GM18909 (cell line): ENCODE results near the gene OR5AU1.
A peak's percentile ranks its signal among the peaks of the same experiment; 100 is the strongest.

Experiments used
- ATAC-seq: cut with Tn5 transposase; IDR thresholded peaks from one replicate; pipeline ENCODE4 v1.9.1; 2021; ENCODE audit warnings: mild to moderate bottlenecking; ENCODE audit not compliant: unreplicated experiment, poor library complexity

Gene OR5AU1

DNA sequence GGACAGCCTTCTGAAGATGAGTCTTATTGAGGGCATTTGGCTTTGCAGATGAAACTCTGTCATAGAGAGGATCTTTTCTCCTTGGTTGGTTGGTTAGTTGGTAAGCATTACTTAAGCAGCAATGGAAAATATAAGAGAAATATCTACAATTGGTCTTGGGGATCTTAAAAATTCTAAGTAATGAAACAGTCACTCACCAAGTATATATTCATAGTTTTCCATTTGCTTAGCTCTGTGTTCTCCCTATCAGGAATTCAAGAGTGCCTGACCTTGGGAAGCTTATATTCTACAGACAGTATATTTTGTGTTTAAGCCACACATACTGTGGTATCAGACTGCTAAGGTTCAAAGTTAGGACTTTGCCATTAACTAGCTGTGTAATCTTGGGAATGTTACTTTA is at the start of gene OR5AU1:
TSS of gene OR5AU1 (minus strand) at position 101 of the 400 bp plus-strand sequence. CDS start 191 bp downstream, outside the sequence.
- no peak for ATAC-seq

- no peak for ATAC-seq
Measured at GRCh38 chr14:21205026-21205677, 49.3 kb upstream of the OR5AU1 start.

DNA sequence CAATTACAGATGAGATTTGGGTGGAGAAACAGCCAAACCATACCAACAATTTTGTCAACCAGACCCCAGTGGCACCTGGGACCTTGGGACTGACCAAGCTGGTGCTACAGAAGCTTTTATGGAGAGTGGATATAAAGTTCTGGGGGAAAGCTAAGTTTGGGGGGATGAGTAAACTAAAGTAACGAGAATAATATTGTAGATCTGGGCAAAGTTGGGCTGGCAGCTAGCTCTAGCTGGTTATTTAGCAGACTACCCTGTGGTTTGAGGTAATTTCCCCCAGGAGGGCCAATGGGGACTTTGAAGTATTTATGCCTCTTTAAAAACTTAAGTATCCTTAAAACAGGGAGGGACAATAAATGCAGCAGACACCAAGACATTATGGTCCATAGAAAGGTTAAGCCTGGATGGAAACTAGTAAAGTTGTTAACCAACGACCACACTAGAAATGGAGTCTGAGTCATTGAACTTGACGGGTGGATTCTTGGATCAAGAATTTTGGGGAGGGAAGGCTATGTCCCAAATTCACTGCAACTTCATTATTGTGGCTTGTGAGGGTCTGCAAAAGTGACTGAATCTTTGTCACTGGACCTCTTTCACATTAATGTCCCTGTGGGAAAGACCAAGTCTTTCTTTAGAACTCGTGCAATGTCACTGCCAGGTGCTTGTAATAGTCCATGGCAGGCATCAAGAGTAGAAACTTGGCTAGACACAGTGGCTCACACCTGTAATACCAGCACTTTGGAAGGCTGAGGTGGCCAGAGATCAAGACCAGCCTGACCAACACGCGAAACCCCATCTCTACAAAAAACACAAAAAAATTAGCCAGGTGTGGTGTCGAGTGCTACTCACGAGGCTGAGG is 48.5 kb upstream of the OR5AU1 start:
- no peak for ATAC-seq

- ATAC-seq = no peak
Measured at GRCh38 chr14:21203470-21204166, 47.8 kb upstream of the OR5AU1 start.

DNA sequence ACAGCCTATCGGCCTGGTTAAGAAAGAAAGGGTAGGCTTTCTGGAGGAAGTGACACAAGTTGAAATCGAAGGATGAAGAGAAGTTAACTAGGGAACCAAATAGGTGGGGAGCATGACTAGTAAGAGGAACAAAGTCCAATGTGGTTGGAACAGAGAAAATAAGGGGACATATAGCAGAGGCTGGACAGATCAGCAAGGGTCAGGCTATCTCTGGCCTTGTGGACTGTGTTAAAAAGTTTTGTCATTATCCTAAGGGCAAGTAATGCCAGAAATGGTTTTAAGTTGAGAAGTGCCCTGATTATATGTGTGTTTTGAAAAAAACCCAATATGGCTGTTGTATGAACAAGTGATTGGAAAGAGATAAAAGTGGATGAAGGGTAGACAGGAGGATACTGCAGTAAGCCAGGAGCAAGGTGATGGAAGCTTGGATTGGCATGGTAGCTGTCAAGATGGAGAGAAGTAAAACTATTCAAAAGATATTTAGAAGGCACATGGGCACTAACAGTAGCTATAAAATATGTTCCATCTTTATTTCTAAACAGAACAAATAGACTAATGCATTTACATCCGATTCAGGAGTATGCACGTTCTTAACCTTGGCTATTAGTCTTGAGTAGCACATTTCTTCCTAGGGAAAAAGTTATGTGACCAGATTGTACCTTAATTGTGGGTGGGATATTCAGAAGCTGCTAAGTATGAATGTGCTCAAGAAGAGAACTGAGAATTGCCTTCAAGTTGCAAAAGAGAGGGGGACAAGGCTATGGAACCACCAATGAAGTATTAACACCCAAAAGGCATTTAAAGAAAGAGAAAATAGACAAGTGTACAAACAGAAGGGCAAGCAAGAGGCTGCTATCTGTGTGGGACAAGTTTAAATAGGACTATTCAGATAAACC is 46.8 kb upstream of the OR5AU1 start:
- no peak for ATAC-seq

- ATAC-seq = no peak
Measured at GRCh38 chr14:21201732-21202462, 46.0 kb upstream of the OR5AU1 start.

DNA sequence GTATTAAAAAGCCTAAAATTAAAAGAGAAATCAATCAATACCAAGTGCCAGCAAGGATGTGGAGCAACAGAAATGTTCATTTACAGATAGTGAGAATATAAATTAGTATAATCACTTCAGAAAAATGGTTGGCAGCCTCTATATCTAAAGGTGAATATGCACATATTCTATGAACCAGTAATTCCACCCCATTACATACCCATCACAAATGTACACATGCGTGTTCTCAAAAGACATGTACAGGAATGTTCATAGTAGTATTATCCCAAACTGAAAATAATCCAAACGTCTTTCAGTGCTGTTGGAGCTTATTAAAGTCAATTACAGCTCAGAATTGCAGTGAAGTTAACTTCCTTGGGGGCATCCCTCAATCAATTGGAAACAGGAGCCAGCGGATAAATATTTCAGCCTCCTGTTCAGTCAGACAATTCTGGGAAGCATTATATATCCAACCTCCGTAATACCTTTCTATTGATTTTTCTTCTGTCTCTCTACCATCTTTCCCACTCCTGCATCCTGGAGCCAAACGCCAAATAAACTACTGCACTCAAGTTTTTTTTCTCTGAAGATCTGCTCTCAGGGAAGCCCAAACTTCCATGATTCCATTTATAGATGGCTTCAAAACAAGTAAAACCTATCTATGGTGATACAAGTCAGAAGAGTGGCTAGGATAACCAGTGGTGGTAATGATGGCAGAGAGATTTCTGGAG is 45.0 kb upstream of the OR5AU1 start:
- ATAC-seq = no peak

DNA sequence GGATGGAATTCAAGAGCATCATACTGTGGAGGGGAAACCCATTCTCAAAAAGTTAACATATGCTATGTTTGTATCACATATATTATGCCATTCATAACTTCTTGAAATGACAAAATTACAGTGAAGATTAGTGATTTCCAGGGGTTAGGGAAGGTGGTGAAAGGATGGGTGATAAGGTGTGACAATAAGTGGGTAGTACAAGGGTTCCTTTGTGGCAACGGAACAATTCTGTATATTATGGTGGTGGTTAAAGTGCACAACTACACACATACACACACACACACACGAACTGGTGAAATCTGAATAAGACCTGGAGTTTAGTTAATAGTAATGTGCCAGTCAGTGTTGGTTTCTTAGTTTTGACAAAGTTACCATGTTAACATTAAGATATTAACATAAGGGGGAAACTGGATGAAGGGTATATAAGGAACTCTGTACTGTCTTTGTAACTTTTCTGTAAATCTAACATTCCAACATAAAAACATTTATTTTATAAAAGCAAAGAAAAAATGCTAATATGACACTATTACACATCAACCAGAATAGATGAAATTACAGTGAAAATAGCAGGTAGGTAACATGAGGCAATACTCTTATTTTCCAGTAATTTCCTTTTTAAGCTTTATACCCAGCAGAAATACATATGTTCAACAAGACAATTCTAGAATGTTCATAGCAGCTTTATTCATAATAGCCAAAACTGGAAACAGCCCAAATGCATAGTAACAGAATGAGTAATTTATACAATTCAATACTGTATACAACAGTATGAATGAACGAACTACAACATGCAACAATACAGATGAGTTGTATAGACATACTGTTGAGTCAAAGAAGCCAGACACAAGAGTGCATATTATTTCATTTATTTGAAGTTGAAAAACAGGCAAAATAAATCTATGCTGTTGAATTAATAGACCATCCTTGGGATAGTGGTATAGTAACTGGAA is 44.0 kb upstream of the OR5AU1 start:
- ATAC-seq = no peak

DNA sequence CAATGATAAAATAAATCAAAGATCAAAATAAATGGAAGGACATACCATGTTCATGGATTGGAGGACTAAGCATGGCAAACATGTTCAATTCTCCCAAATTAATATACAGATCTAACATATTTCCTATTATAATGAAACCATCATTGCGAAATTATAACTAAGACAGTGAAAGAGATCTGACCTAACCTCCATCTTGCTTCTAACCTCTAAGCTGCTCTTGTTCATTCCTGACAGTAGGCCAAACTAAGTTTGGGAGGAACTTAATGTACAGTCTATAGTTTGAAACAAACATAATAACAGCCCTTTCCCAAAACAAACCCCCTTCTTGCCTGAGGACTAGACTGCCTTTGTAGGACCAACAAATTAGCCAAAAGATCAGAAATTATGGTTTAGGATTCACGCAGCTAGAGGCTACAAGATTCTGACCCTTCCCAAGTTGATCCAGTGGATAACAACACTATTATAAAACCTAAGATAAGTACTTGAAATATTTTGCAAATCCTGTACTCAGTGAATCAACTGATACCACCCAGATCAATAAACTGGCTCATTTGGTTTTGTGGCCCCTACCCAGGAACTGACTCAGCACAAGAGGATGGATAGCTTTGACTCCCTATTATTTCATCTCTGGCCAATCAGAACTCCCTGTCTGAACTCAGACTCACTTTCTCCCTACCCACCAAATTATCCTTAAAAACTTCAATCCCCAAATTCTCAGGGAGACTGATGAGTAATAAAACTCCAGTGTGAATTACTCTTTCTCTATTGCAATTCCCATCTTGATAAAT is 41.7 kb upstream of the OR5AU1 start:
- no peak for ATAC-seq

- no peak for ATAC-seq
Measured at GRCh38 chr14:21194597-21194996, 38.7 kb upstream of the OR5AU1 start.

- ATAC-seq = no peak
Measured at GRCh38 chr14:21192875-21193535, 37.1 kb upstream of the OR5AU1 start.

- ATAC-seq = no peak
Measured at GRCh38 chr14:21192447-21192822, 36.6 kb upstream of the OR5AU1 start.

DNA sequence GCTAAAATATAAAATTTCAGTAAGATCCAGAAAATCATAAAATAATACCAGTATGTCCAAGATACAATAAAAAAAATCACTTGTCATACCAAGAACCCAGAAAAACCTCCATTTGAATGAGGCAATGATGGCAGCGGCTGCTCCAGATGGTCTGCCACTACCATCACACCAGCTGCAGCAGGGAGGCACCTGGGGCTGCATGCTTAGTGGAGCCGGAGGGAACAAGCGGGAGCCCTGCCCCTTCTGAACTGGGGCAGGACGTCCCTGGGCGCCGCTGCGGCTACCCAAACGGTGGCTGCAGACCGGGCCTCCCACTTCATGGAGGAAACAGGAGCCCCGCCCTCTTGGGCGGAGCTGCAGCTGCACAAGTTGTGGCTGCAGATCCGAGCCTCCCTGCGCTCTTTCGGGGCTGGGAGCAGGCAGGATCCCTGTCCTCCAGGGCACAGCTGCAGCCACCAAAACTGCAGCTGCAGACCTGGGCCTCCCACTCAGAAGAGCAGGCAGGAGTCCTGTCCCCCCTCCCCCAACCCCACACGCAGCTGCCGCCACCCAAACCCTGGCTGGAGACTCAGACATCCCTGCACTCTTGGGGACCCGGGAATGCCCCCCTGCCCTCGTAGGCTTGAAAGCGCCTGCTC is 36.1 kb upstream of the OR5AU1 start:
- peak; percentile 95 for ATAC-seq

DNA sequence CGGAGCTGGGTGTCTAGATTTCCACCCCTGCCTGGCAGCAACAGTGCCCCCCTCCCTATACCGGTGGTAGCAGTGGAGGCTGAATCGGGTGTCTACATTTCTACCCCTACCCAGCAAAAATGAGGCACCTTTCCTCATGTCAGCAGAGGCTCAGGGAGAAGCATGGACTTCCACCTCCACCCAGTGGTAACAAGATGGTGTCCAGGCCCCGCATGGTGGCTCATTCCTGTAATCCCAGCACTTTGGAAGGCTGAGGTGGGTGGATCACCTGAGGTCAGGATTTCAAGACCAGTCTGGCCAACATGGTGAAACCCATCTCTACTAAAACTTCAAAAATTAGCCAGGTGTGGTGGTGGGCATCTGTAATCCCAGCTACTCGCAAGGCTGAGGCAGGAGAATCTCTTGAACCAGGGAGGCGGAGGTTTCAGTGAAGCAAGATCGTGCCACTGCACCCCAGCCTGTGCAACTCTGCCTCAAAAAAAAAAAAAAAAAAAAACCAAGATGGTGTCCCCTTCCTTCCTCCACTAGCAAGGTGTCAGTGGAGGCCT is 35.5 kb upstream of the OR5AU1 start:
- no peak for ATAC-seq

- ATAC-seq = no peak
Measured at GRCh38 chr14:21185491-21185890, 29.6 kb upstream of the OR5AU1 start.

- no peak for ATAC-seq
Measured at GRCh38 chr14:21184254-21184653, 28.4 kb upstream of the OR5AU1 start.
